SU-DHL-6 (cell line): ENCODE results near the gene PDHA1.

Experiments
- CTCF ChIP-seq: fragments of 200-600 bp; sonication (generic); IDR thresholded peaks from one replicate; pipeline ENCODE4 v1.5.1; 2017; ENCODE audit warnings: antibody characterized with exemption, mild to moderate bottlenecking, low read length, moderate library complexity; ENCODE audit not compliant: insufficient read depth, poor library complexity, severe bottlenecking
- EZH2phosphoT487 ChIP-seq: fragments of 200-600 bp; sonication (generic), shearing (Covaris generic); conservative IDR thresholded peaks from 2 replicates; pipeline ENCODE4 v1.6.1; 2018; ENCODE audit warnings: mild to moderate bottlenecking, antibody characterized with exemption, low read length, moderate library complexity, mixed read lengths

- TF ChIP-seq CTCF: peak; percentile 35
- no peak for TF ChIP-seq EZH2phosphoT487
Measured at GRCh38 chrX:19372170-19372546, 28.4 kb downstream of the PDHA1 start.
